PFSK-1 (cell line): ENCODE measurements around the gene TMEM125.

ENCODE experiments used
- FOXP2 ChIP-seq: optimal IDR thresholded peaks from 2 replicates; pipeline ENCODE3; 2011; ENCODE audit warnings: borderline replicate concordance, control low read depth, inconsistent platforms; ENCODE audit not compliant: insufficient read depth; ENCODE audit errors: extremely low read length, extremely low read depth
- POLR2AphosphoS5 ChIP-seq: IDR thresholded peaks from 2 replicates; pipeline ENCODE4 v1.6.1; 2012; ENCODE audit warnings: low read depth, mild to moderate bottlenecking, control low read depth, low read length, moderate library complexity
- REST ChIP-seq, 2 experiments: IDR thresholded peaks; 2 replicates each; pipeline versions ENCODE4 v1.6.1 to v1.8.0; 2011 to 2012; ENCODE audit warnings: low read depth in 2 of 2, low read length in 2 of 2, control low read depth in 1 of 2, inconsistent platforms in 1 of 2, mild to moderate bottlenecking in 1 of 2, moderate library complexity in 1 of 2; ENCODE audit not compliant: insufficient read depth in 1 of 2
- SIN3A ChIP-seq: IDR thresholded peaks from 2 replicates; pipeline ENCODE4 v1.6.1; 2012; ENCODE audit warnings: mild to moderate bottlenecking, low read length, moderate library complexity, borderline replicate concordance; ENCODE audit not compliant: insufficient read depth
- TAF1 ChIP-seq: IDR thresholded peaks from 2 replicates; pipeline ENCODE4 v1.6.1; 2012; ENCODE audit warnings: low read length, control low read depth, borderline replicate concordance; ENCODE audit not compliant: insufficient read depth

TMEM125 gene

GRCh38 chr1:43279161-43279560, 9.4 kb downstream of the TMEM125 start:
- TF ChIP-seq FOXP2 (no peak), TAF1 (no peak), REST (IDR thresholded peaks at IDR 0.05; ENCODE audit: insufficient read depth in 1 of 2, low read depth in 2 of 2, low read length in 2 of 2) (no peak), SIN3A (no peak), POLR2AphosphoS5 (no peak)

GRCh38 chr1:43279666-43280065, 9.9 kb downstream of the TMEM125 start:
- TF ChIP-seq SIN3A (no peak), FOXP2 (no peak), POLR2AphosphoS5 (no peak), REST (IDR thresholded peaks at IDR 0.05; ENCODE audit: insufficient read depth in 1 of 2, low read depth in 2 of 2, low read length in 2 of 2) (no peak), TAF1 (no peak)

DNA sequence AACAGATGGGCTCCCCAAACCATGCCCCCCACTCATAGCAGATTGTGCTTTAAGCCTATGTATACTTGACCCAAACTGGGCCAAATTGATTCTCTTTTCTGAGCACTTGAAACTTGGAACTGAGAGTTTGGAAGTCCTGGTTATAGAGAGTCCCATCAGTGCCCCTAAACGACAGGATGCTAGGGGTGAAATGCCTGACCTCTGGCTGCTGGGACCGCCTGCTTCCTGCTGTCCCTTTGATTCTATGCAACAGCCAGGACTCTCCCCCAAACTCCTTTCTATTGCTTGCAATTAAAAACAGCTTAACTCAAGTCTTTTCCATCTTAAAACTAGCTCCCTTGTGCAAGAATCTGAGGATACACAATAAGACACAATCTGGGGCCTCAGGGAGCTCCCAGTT, 10.9 kb downstream of the TMEM125 start:
- TF ChIP-seq FOXP2, result no peak
- TF ChIP-seq TAF1, result no peak
- no peak for TF ChIP-seq SIN3A
- TF ChIP-seq REST (IDR thresholded peaks at IDR 0.05; ENCODE audit: insufficient read depth in 1 of 2, low read depth in 2 of 2, low read length in 2 of 2), result no peak
- no peak for TF ChIP-seq POLR2AphosphoS5

- no peak for TF ChIP-seq FOXP2
- no peak for TF ChIP-seq POLR2AphosphoS5
- TF ChIP-seq SIN3A, result no peak
- no peak for TF ChIP-seq REST (IDR thresholded peaks at IDR 0.05; ENCODE audit: insufficient read depth in 1 of 2, low read depth in 2 of 2, low read length in 2 of 2)
These were observed 12.7 kb downstream of the TMEM125 start for GRCh38 chr1:43282220-43283195.

- TF ChIP-seq FOXP2 (no peak), POLR2AphosphoS5 (no peak), REST (IDR thresholded peaks at IDR 0.05; ENCODE audit: insufficient read depth in 1 of 2, low read depth in 2 of 2, low read length in 2 of 2) (no peak), SIN3A (no peak), TAF1 (no peak)
These were observed 14.3 kb downstream of the TMEM125 start for GRCh38 chr1:43284065-43284464.
